Erythroblast (primary cell): ENCODE measurements around the gene HK3.

Experiments
- GATA1 ChIP-seq: IDR thresholded peaks from 2 replicates; pipeline ENCODE4 v1.6.1; 2011; ENCODE audit warnings: low read depth, mild to moderate bottlenecking, control low read depth, low read length, moderate library complexity
- POLR2A ChIP-seq: IDR thresholded peaks from 2 replicates; pipeline ENCODE4 v1.6.1; 2011; ENCODE audit warnings: mild to moderate bottlenecking, low read length

GRCh38 chr5:176886336-176887251 is 12.6 kb downstream of the HK3 start:
- TF ChIP-seq POLR2A (no peak), GATA1 (no peak)
